Heart left ventricle (tissue), 16 donors: ENCODE data around the gene COL27A1. TPM values are rescaled to one million over a fixed set of nuclear protein-coding genes. Genes with fewer than 3 reads are reported as not detected.

Experiments used
- ATAC-seq, 4 donors: fragments of 200-7000 bp; cut with Tn5 transposase; one replicate each; pipeline ENCODE4 v1.9.1; 2020 to 2022; ENCODE audit warnings: moderate library complexity in 4 of 4, mild to moderate bottlenecking in 3 of 4, moderate number of reproducible peaks in 1 of 4
- DNase-seq, 5 donors: peaks; one replicate each; pipeline ENCODE4 v3.0.0-alpha.2; 2020
- H3K27ac ChIP-seq, 12 donors: fragments of 200-600 bp; sonication (generic) in 4 of 12; one replicate each; pipeline versions ENCODE4 v1.5.0 to v1.8.0; 2016 to 2022; ENCODE audit warnings: mild to moderate bottlenecking in 2 of 12
- H3K27me3 ChIP-seq, 9 donors: fragments of 200-600 bp; sonication (generic) in 2 of 9; one replicate each; pipeline versions ENCODE4 v1.5.1 to v1.8.0; 2016 to 2022; ENCODE audit warnings: mild to moderate bottlenecking in 3 of 9
- H3K36me3 ChIP-seq, 9 donors: fragments of 200-600 bp; sonication (generic) in 2 of 9; one replicate each; pipeline versions ENCODE4 v1.5.0 to v1.8.0; 2018 to 2022; ENCODE audit warnings: mild to moderate bottlenecking in 2 of 9
- H3K4me1 ChIP-seq, 12 donors: fragments of 200-600 bp; sonication (generic) in 4 of 12; one replicate each; pipeline versions ENCODE4 v1.5.0 to v1.8.0; 2016 to 2022; ENCODE audit warnings: mild to moderate bottlenecking in 3 of 12
- H3K4me3 ChIP-seq, 12 donors: fragments of 200-600 bp; sonication (generic) in 4 of 12; one replicate each; pipeline versions ENCODE4 v1.5.0 to v1.8.0; 2017 to 2022; ENCODE audit warnings: mild to moderate bottlenecking in 9 of 12, moderate library complexity in 4 of 12
- H3K9me3 ChIP-seq, 12 donors: fragments of 200-600 bp; sonication (generic) in 4 of 12; one replicate each; pipeline versions ENCODE4 v1.5.0 to v1.8.0; 2016 to 2022; ENCODE audit warnings: mild to moderate bottlenecking in 1 of 12
- CTCF ChIP-seq, 12 donors: fragments of 200-600 bp; sonication (generic) in 4 of 12; IDR thresholded peaks; one replicate each; pipeline versions ENCODE4 v1.5.0 to v1.8.0; 2018 to 2022; ENCODE audit warnings: antibody characterized with exemption in 12 of 12, mild to moderate bottlenecking in 5 of 12
- POLR2A ChIP-seq, 2 donors: fragments of 450-650 bp; IDR thresholded peaks; one replicate each; pipeline ENCODE4 v1.6.1; 2017; ENCODE audit warnings: antibody characterized with exemption in 2 of 2, mild to moderate bottlenecking in 2 of 2, moderate library complexity in 2 of 2
- WGBS, 4 donors: extraction: QIAGEN DNeasy Blood & Tissue Kit in 2 of 4; methylation state at CpG; one replicate each; pipeline versions ENCODE4 v1.1.5 to v1.1.7; 2013 to 2018; 5-methylcytosine and 5-hydroxymethylcytosine counted together
- intact Hi-C, 10 donors: fragments of 100-400 bp; cut with DNase I; formaldehyde crosslinking; loops; one replicate each; pipeline versions ENCODE4 v1.11.1 to v1.14.2; 2022
- polyA plus RNA-seq, 2 donors: library from polyadenylated mRNA; stranded (reverse); fragments of 200-250 nt; gene quantifications; one replicate each; pipeline ENCODE4 v1.2.3, GENCODE V29; 2013
- total RNA-seq, 9 donors: library from RNA; depleted of rRNA in 2 of 9; stranded (reverse); fragments of >200 nt in 2 of 9; fragmentation: NEBNext Ultra II Directional in 3 of 9; extraction: Animal tissue kit (Norgen Biotek cat#: 25700) in 3 of 9; gene quantifications; one replicate each; pipeline versions ENCODE4 v1.1.0 to v1.2.4, GENCODE V29; 2016 to 2023
- donor health status: ischemic (EF 13 %, LVEDD 7.1; RV severe dilation, severe dysfunction).
- donor health status: healthy with polysubstance abuse.
- donor health status: DM: no; HTN: yes; CAD: no.
- donor health status: DM: no; HTN: no; CAD: no.
- donor health status: ischemic (EF 25% LVEDD 6.9; RV normal size, moderate dysfunction).
- donor health status: ischemic (EF 25% LVEDD 5.7; RV mildly dilated, moderate dysfunction).
- donor health status: healthy.
- donor health status: DM: yes; HTN: yes; CAD: no.
- donor health status: ischemic (EF 35%, LVEDD 5.7; RV mildly dilated, moderate dysfunction).
- donor health status: nonischemic (EF 11% LVEDD 7.7; RV severe dilation, severe dysfunction).
- donor health status: DM: yes; HTN: yes; CAD: no.
- donor health status: PGD.
- donor health status: ischemic (EF 29% LVEDD 5.4; RV normal size, mild dysfunction).
- donor health status: nonischemic (EF 23%, LVEDD 6.1; RV moderate dilation, normal function).

Gene COL27A1
- total and polyA plus RNA-seq, 11 donors: 2.3 to 14.2 (median 5.2) TPM

- H3K27me3 ChIP-seq: peaks cover 0 to 9% (median 0%) of the 10 kb centered on the region in 9 donors
- H3K4me3 ChIP-seq: no peak overlapping the region
- DNase-seq (no peak), ATAC-seq (no peak)
- no peaks in the 10 kb centered on the region for H3K9me3 ChIP-seq
- peaks cover 0 to 20% (median 12%) of the 10 kb centered on the region in 12 donors for H3K4me1 ChIP-seq
- intact Hi-C loops: loop anchor here in 1 of 10 donors (5.0 kb wide), 1 partner anchor 38 kb away; no protein-coding TSS in a partner anchor
- no peak for TF ChIP-seq POLR2A (IDR thresholded peaks at IDR 0.05)
- no peak for TF ChIP-seq CTCF (IDR thresholded peaks at IDR 0.05)
- no peak overlapping the region for H3K27ac ChIP-seq
- no peaks in the 10 kb centered on the region for H3K36me3 ChIP-seq
- 42 to 65% (median 51%) methylated on average over 2 of the region's 2 CpGs for WGBS, 4 donors
These were observed 41.0 kb upstream of the COL27A1 start for GRCh38 chr9:114114364-114114763.

- H3K4me1 ChIP-seq: peaks cover 0 to 20% (median 12%) of the 10 kb centered on the region in 12 donors
- DNase-seq (peak in 1 of 5 donors; percentile 28), ATAC-seq (peak in 1 of 4 donors; percentile 6)
- no peak overlapping the region for H3K4me3 ChIP-seq
- 63 to 78% (median 68%) methylated on average over 9 of the region's 9 CpGs for WGBS, 4 donors
- no peaks in the 10 kb centered on the region for H3K9me3 ChIP-seq
- intact Hi-C loops: no loop called here
- H3K27me3 ChIP-seq: peaks cover 0 to 9% (median 0%) of the 10 kb centered on the region in 9 donors
- no peak for TF ChIP-seq CTCF (IDR thresholded peaks at IDR 0.05)
- no peak for TF ChIP-seq POLR2A (IDR thresholded peaks at IDR 0.05)
- no peaks in the 10 kb centered on the region for H3K36me3 ChIP-seq
- peak overlapping the region in 1 of 12 donors; percentile 37 for H3K27ac ChIP-seq
These were observed 39.6 kb upstream of the COL27A1 start for GRCh38 chr9:114115654-114116125.

- H3K36me3 ChIP-seq: no peaks in the 10 kb centered on the region
- peak in 2 of 4 donors; percentile 16 to 40 for ATAC-seq
- H3K4me1 ChIP-seq: peaks cover 0 to 20% (median 12%) of the 10 kb centered on the region in 12 donors
- H3K27ac ChIP-seq: peak overlapping the region in 1 of 12 donors; percentile 37
- WGBS, 4 donors: 67 to 73% (median 71%) methylated on average over 10 to 12 of the region's 12 CpGs
- TF ChIP-seq CTCF (IDR thresholded peaks at IDR 0.05): no peak
- no peak for TF ChIP-seq POLR2A (IDR thresholded peaks at IDR 0.05)
- intact Hi-C loops: no loop called here
- H3K27me3 ChIP-seq: peaks cover 0 to 9% (median 0%) of the 10 kb centered on the region in 9 donors
- H3K4me3 ChIP-seq: no peak overlapping the region
- DNase-seq: peak in 1 of 5 donors; percentile 41
- H3K9me3 ChIP-seq: no peaks in the 10 kb centered on the region
These were observed 39.1 kb upstream of the COL27A1 start for GRCh38 chr9:114116126-114116747.

GRCh38 chr9:114117614-114117995 is 37.7 kb upstream of the COL27A1 start:
- intact Hi-C loops: no loop called here

More at GRCh38 chr9:114117614-114117995, 37.7 kb upstream of the COL27A1 start:
- H3K9me3 ChIP-seq: no peaks in the 10 kb centered on the region
- peaks cover 0 to 9% (median 0%) of the 10 kb centered on the region in 9 donors for H3K27me3 ChIP-seq
- H3K27ac ChIP-seq: no peak overlapping the region
- DNase-seq (peak in 1 of 5 donors; percentile 19), ATAC-seq (no peak)
- H3K4me3 ChIP-seq: no peak overlapping the region
- H3K4me1 ChIP-seq: peaks cover 0 to 19% (median 12%) of the 10 kb centered on the region in 12 donors
- no peaks in the 10 kb centered on the region for H3K36me3 ChIP-seq
- 84 to 98% (median 94%) methylated on average over 7 of the region's 7 CpGs for WGBS, 4 donors
- TF ChIP-seq CTCF (IDR thresholded peaks at IDR 0.05) (no peak), POLR2A (IDR thresholded peaks at IDR 0.05) (no peak)
